Measurements from ENCODE around the gene FAM222B. TPM values are rescaled to one million over a fixed set of nuclear protein-coding genes. Genes with fewer than 3 reads are reported as not detected.
"Not testable (repeated sequence)": the region's sequence is repeated elsewhere in the genome, so short reads cannot be mapped to it uniquely, and the experiment has no call there.

The FAM222B gene
- total RNA-seq, 2 donors from 2014 or later = 18.7 to 25.1 TPM

GRCh38 chr17:28860363-28860808, 17.8 kb upstream of the FAM222B start:
- ATAC-seq (replicated peaks) = no peak
- no peak overlapping the region for H3K4me3 Mint-ChIP-seq
- no peaks in the 10 kb centered on the region for H3K9me3 Mint-ChIP-seq
- no peaks in the 10 kb centered on the region for H3K27me3 Mint-ChIP-seq
- H3K27ac Mint-ChIP-seq = peak overlapping the region; percentile 48
- peaks cover 7% of the 10 kb centered on the region for H3K4me1 Mint-ChIP-seq
- H3K36me3 Mint-ChIP-seq (ENCODE audit: low read depth) = peaks cover 63% of the 10 kb centered on the region

- Mint-ChIP-seq H3K9me3 (no peaks in the 10 kb centered on the region), H3K4me3 (no peak overlapping the region), H3K27me3 (no peaks in the 10 kb centered on the region), H3K27ac (peak overlapping the region; percentile 86), H3K4me1 (peaks cover 7% of the 10 kb centered on the region), H3K36me3 (ENCODE audit: low read depth) (peaks cover 63% of the 10 kb centered on the region)
- no peak for ATAC-seq (replicated peaks)
Observed at GRCh38 chr17:28858801-28859355, 16.3 kb upstream of the FAM222B start.

GRCh38 chr17:28857905-28858800, 15.6 kb upstream of the FAM222B start:
- ATAC-seq (replicated peaks) = peak; percentile 25
- H3K4me3 Mint-ChIP-seq = peak overlapping the region; percentile 34

GRCh38 chr17:28856028-28856574, 13.5 kb upstream of the FAM222B start:
- H3K27ac Mint-ChIP-seq = peak overlapping the region; percentile 90
- no peak for ATAC-seq (replicated peaks)
- H3K4me3 Mint-ChIP-seq = peak overlapping the region; percentile 87
- H3K9me3 Mint-ChIP-seq = no peaks in the 10 kb centered on the region
- peaks cover 7% of the 10 kb centered on the region for H3K4me1 Mint-ChIP-seq
- peaks cover 51% of the 10 kb centered on the region for H3K36me3 Mint-ChIP-seq (ENCODE audit: low read depth)
- no peaks in the 10 kb centered on the region for H3K27me3 Mint-ChIP-seq

More at GRCh38 chr17:28857905-28858800, 15.6 kb upstream of the FAM222B start:
- Mint-ChIP-seq H3K27me3 (no peaks in the 10 kb centered on the region), H3K27ac (peak overlapping the region; percentile 86), H3K9me3 (no peaks in the 10 kb centered on the region), H3K4me1 (peaks cover 7% of the 10 kb centered on the region), H3K36me3 (ENCODE audit: low read depth) (peaks cover 63% of the 10 kb centered on the region)

GRCh38 chr17:28855336-28855679, 12.7 kb upstream of the FAM222B start:
- no peaks in the 10 kb centered on the region for H3K9me3 Mint-ChIP-seq
- peaks cover 43% of the 10 kb centered on the region for H3K36me3 Mint-ChIP-seq (ENCODE audit: low read depth)
- peak overlapping the region; percentile 90 for H3K27ac Mint-ChIP-seq
- peaks cover 7% of the 10 kb centered on the region for H3K4me1 Mint-ChIP-seq
- H3K27me3 Mint-ChIP-seq = no peaks in the 10 kb centered on the region
- ATAC-seq (replicated peaks) = no peak
- peak overlapping the region; percentile 87 for H3K4me3 Mint-ChIP-seq

GRCh38 chr17:28854457-28855335, 12.1 kb upstream of the FAM222B start, which contains the start of gene ERAL1:
TSS of gene ERAL1 (plus strand) at chr17:28855016. CDS start at chr17:28855035, 19 bp downstream.
- H3K9me3 Mint-ChIP-seq = no peaks in the 10 kb centered on the region
- H3K27ac Mint-ChIP-seq = peak within 1 kb of the TSS; percentile 90
- peaks cover 37% of the 10 kb centered on the region for H3K36me3 Mint-ChIP-seq (ENCODE audit: low read depth)
- H3K4me1 Mint-ChIP-seq = peaks cover 7% of the 10 kb centered on the region
- peak; percentile 99 for ATAC-seq (replicated peaks)
- no peaks in the 10 kb centered on the region for H3K27me3 Mint-ChIP-seq
- peak within 1 kb of the TSS; percentile 87 for H3K4me3 Mint-ChIP-seq

GRCh38 chr17:28853295-28853694, 10.7 kb upstream of the FAM222B start:
- no peaks in the 10 kb centered on the region for H3K27me3 Mint-ChIP-seq
- no peaks in the 10 kb centered on the region for H3K9me3 Mint-ChIP-seq
- H3K4me3 Mint-ChIP-seq = peak overlapping the region; percentile 87
- peaks cover 7% of the 10 kb centered on the region for H3K4me1 Mint-ChIP-seq
- H3K27ac Mint-ChIP-seq = no peak overlapping the region
- ATAC-seq (replicated peaks) = no peak
- H3K36me3 Mint-ChIP-seq (ENCODE audit: low read depth) = peaks cover 23% of the 10 kb centered on the region

GRCh38 chr17:28849281-28849680, 6.7 kb upstream of the FAM222B start:
- Mint-ChIP-seq H3K4me3 (no peak overlapping the region), H3K36me3 (ENCODE audit: low read depth) (no peaks in the 10 kb centered on the region), H3K9me3 (no peaks in the 10 kb centered on the region), H3K4me1 (no peaks in the 10 kb centered on the region), H3K27ac (no peak overlapping the region), H3K27me3 (no peaks in the 10 kb centered on the region)
- ATAC-seq (replicated peaks) = peak; percentile 71

GRCh38 chr17:28848667-28849066, 6.1 kb upstream of the FAM222B start:
- ATAC-seq (replicated peaks) = peak; percentile 89
- H3K36me3 Mint-ChIP-seq (ENCODE audit: low read depth); H3K9me3 Mint-ChIP-seq; H3K4me3 Mint-ChIP-seq; H3K4me1 Mint-ChIP-seq; H3K27me3 Mint-ChIP-seq; H3K27ac Mint-ChIP-seq: not testable (repeated sequence)

GRCh38 chr17:28846699-28847098, 4.1 kb upstream of the FAM222B start:
- H3K9me3 Mint-ChIP-seq; H3K27ac Mint-ChIP-seq; H3K27me3 Mint-ChIP-seq; H3K4me3 Mint-ChIP-seq; H3K36me3 Mint-ChIP-seq (ENCODE audit: low read depth); ATAC-seq (replicated peaks); H3K4me1 Mint-ChIP-seq: not testable (repeated sequence)

GRCh38 chr17:28846231-28846630, 3.6 kb upstream of the FAM222B start:
- Mint-ChIP-seq H3K36me3 (ENCODE audit: low read depth) (peaks cover 9% of the 10 kb centered on the region), H3K9me3 (no peaks in the 10 kb centered on the region), H3K27ac (no peak overlapping the region), H3K4me1 (peaks cover 9% of the 10 kb centered on the region), H3K27me3 (no peaks in the 10 kb centered on the region), H3K4me3 (no peak overlapping the region)
- ATAC-seq (replicated peaks) = no peak

GRCh38 chr17:28843816-28844148, 1.2 kb upstream of the FAM222B start:
- no peak for ATAC-seq (replicated peaks)
- Mint-ChIP-seq H3K27ac (peak overlapping the region; percentile 99), H3K36me3 (ENCODE audit: low read depth) (peaks cover 17% of the 10 kb centered on the region), H3K9me3 (no peaks in the 10 kb centered on the region), H3K4me3 (peak overlapping the region; percentile 100), H3K27me3 (no peaks in the 10 kb centered on the region), H3K4me1 (peaks cover 13% of the 10 kb centered on the region)

GRCh38 chr17:28841901-28842281, 699 bp downstream of the FAM222B start:
- H3K4me1 Mint-ChIP-seq = peaks cover 13% of the 10 kb centered on the region
- H3K36me3 Mint-ChIP-seq (ENCODE audit: low read depth) = peaks cover 17% of the 10 kb centered on the region
- peak overlapping the region; percentile 100 for H3K4me3 Mint-ChIP-seq
- H3K27me3 Mint-ChIP-seq = no peaks in the 10 kb centered on the region
- H3K9me3 Mint-ChIP-seq = no peaks in the 10 kb centered on the region
- peak overlapping the region; percentile 99 for H3K27ac Mint-ChIP-seq
- peak; percentile 11 for ATAC-seq (replicated peaks)

- ATAC-seq (replicated peaks) = no peak
- Mint-ChIP-seq H3K27ac (no peak overlapping the region), H3K27me3 (no peaks in the 10 kb centered on the region), H3K4me1 (peaks cover 19% of the 10 kb centered on the region), H3K36me3 (ENCODE audit: low read depth) (peaks cover 20% of the 10 kb centered on the region), H3K9me3 (no peaks in the 10 kb centered on the region), H3K4me3 (peak overlapping the region; percentile 53)
Observed at GRCh38 chr17:28839221-28839620, 3.4 kb downstream of the FAM222B start.
